Activated CD8-positive, alpha-beta memory T cell treated with anti-CD3 and anti-CD28 coated beads, Interleukin-2, amount 50 U/mL, for 24 hours (primary cell): Measurements from ENCODE around the gene ASTN2.

Experiments used
- DNase-seq: peaks from one replicate; pipeline ENCODE4 v3.0.0-alpha.2; 2020; ENCODE audit errors: extremely low read depth

Gene ASTN2

GRCh38 chr9:116632990-116633838, 781.6 kb downstream of the ASTN2 start:
- no peak for DNase-seq

GRCh38 chr9:116629634-116630033, 785.2 kb downstream of the ASTN2 start:
- no peak for DNase-seq

- DNase-seq: no peak
Observed at GRCh38 chr9:116628716-116629115, 786.1 kb downstream of the ASTN2 start.

GRCh38 chr9:116627433-116627832, 787.4 kb downstream of the ASTN2 start:
- no peak for DNase-seq

GRCh38 chr9:116626762-116627161, 788.1 kb downstream of the ASTN2 start:
- no peak for DNase-seq

- DNase-seq: no peak
Observed at GRCh38 chr9:116623715-116624114, 791.1 kb downstream of the ASTN2 start.

- DNase-seq: no peak
Observed at GRCh38 chr9:116617389-116617788, 797.5 kb downstream of the ASTN2 start.

- DNase-seq: no peak
Observed at GRCh38 chr9:116616304-116616914, 798.4 kb downstream of the ASTN2 start.

GRCh38 chr9:116608064-116608463, 806.8 kb downstream of the ASTN2 start:
- DNase-seq: no peak

GRCh38 chr9:116605904-116606341, 808.9 kb downstream of the ASTN2 start:
- DNase-seq: no peak

- DNase-seq: no peak
Observed at GRCh38 chr9:116605060-116605459, 809.8 kb downstream of the ASTN2 start.

- no peak for DNase-seq
Observed at GRCh38 chr9:116604251-116604650, 810.6 kb downstream of the ASTN2 start.

GRCh38 chr9:116599342-116599884, 815.4 kb downstream of the ASTN2 start:
- no peak for DNase-seq

GRCh38 chr9:116596646-116597045, 818.2 kb downstream of the ASTN2 start:
- DNase-seq: no peak

GRCh38 chr9:116594547-116594946, 820.3 kb downstream of the ASTN2 start:
- no peak for DNase-seq

- no peak for DNase-seq
Observed at GRCh38 chr9:116592970-116593369, 821.9 kb downstream of the ASTN2 start.

GRCh38 chr9:116589392-116590354, 825.2 kb downstream of the ASTN2 start:
- DNase-seq: no peak

GRCh38 chr9:116587919-116588318, 826.9 kb downstream of the ASTN2 start:
- DNase-seq: no peak

- DNase-seq: no peak
Observed at GRCh38 chr9:116585896-116586295, 829.0 kb downstream of the ASTN2 start.

GRCh38 chr9:116585204-116585603, 829.7 kb downstream of the ASTN2 start:
- no peak for DNase-seq

GRCh38 chr9:116580853-116581252, 834.0 kb downstream of the ASTN2 start:
- DNase-seq: no peak

GRCh38 chr9:116576386-116576785, 838.5 kb downstream of the ASTN2 start:
- DNase-seq: no peak
